GM23338 (cell line): ENCODE measurements around the gene PJA2. TPM values are rescaled to one million over a fixed set of nuclear protein-coding genes. Genes with fewer than 3 reads are reported as not detected.

Experiments used
- ATAC-seq: fragments of 200-7000 bp; cut with Tn5 transposase; 3 replicates; pipeline ENCODE4 v1.9.1; 2020
- DNase-seq: peaks from one replicate; pipeline ENCODE4 v3.0.0-alpha.2; 2015; ENCODE audit warnings: low spot score
- H2AFZ ChIP-seq: fragments of 200-600 bp; sonication (generic); 2 replicates; pipeline ENCODE4 v1.8.0; 2016; ENCODE audit warnings: antibody characterized with exemption, mild to moderate bottlenecking, moderate library complexity
- H3F3A ChIP-seq: fragments of 200-600 bp; sonication (generic); replicated peaks from 2 replicates; pipeline ENCODE4 v1.8.0; 2017; ENCODE audit warnings: antibody characterized with exemption, mixed run types, low read depth
- H3K27ac ChIP-seq: fragments of 200-600 bp; sonication (generic); 2 replicates; pipeline ENCODE4 v1.6.1; 2016; ENCODE audit warnings: low read depth
- H3K27me3 ChIP-seq: fragments of 200-600 bp; sonication (generic); 2 replicates; pipeline ENCODE4 v1.8.0; 2016; ENCODE audit warnings: mild to moderate bottlenecking, mixed run types, moderate library complexity; ENCODE audit not compliant: insufficient read depth
- H3K36me3 ChIP-seq: fragments of 200-600 bp; sonication (generic); 2 replicates; pipeline ENCODE4 v1.8.0; 2016; ENCODE audit warnings: mild to moderate bottlenecking; ENCODE audit not compliant: insufficient read depth
- H3K4me1 ChIP-seq: fragments of 200-600 bp; sonication (generic); 2 replicates; pipeline ENCODE4 v1.8.0; 2016; ENCODE audit warnings: mild to moderate bottlenecking, moderate library complexity; ENCODE audit not compliant: insufficient read depth
- H3K4me2 ChIP-seq: fragments of 200-600 bp; sonication (generic); 2 replicates; pipeline ENCODE4 v1.7.1; 2017; ENCODE audit warnings: mixed run types
- H3K4me3 ChIP-seq: fragments of 200-600 bp; sonication (generic); 2 replicates; pipeline ENCODE4 v1.6.1; 2016; ENCODE audit warnings: mixed run types
- H3K79me2 ChIP-seq: fragments of 200-600 bp; sonication (generic); replicated peaks from 2 replicates; pipeline ENCODE4 v1.8.0; 2017; ENCODE audit warnings: mild to moderate bottlenecking; ENCODE audit not compliant: insufficient read depth
- H3K9me2 ChIP-seq: fragments of 200-600 bp; sonication (generic); 2 replicates; pipeline ENCODE4 v1.8.0; 2017; ENCODE audit not compliant: insufficient read depth
- H4K20me1 ChIP-seq: fragments of 200-600 bp; sonication (generic); replicated peaks from 2 replicates; pipeline ENCODE4 v1.8.0; 2017; ENCODE audit warnings: mild to moderate bottlenecking; ENCODE audit not compliant: insufficient read depth
- H3K27ac Mint-ChIP-seq: 2 replicates; pipeline ENCODE4 v1.8.0; 2020; ENCODE audit warnings: inconsistent platforms, mild to moderate bottlenecking, moderate library complexity, mixed read lengths
- H3K27me3 Mint-ChIP-seq: 3 replicates; pipeline ENCODE4 v1.8.0; 2022; ENCODE audit warnings: low read depth, mild to moderate bottlenecking, moderate library complexity, mixed read lengths, inconsistent platforms; ENCODE audit not compliant: insufficient read depth, poor library complexity
- H3K36me3 Mint-ChIP-seq: 3 replicates; pipeline ENCODE4 v1.8.0; 2021; ENCODE audit warnings: low read depth, mild to moderate bottlenecking, inconsistent platforms, moderate library complexity, mixed read lengths
- H3K4me1 Mint-ChIP-seq: 3 replicates; pipeline ENCODE4 v1.8.0; 2020; ENCODE audit warnings: mild to moderate bottlenecking, inconsistent platforms, mixed read lengths
- H3K4me3 Mint-ChIP-seq: 3 replicates; pipeline ENCODE4 v1.8.0; 2021; ENCODE audit warnings: moderate library complexity, mild to moderate bottlenecking, inconsistent platforms, mixed read lengths
- H3K9me3 Mint-ChIP-seq: 3 replicates; pipeline ENCODE4 v1.8.0; 2020; ENCODE audit warnings: moderate library complexity, mild to moderate bottlenecking, inconsistent platforms, mixed read lengths
- CTCF ChIP-seq, 2 experiments: fragments of 200-600 bp in 1 of 2; sonication (generic) in 1 of 2; conservative IDR thresholded peaks; 2 replicates each; pipeline versions ENCODE4 v1.5.1 to v1.6.1; 2016 to 2017; ENCODE audit warnings: antibody characterized with exemption in 2 of 2, low read depth in 2 of 2, mild to moderate bottlenecking in 2 of 2, moderate library complexity in 1 of 2
- ETS1 ChIP-seq: IDR thresholded peaks from 2 replicates; pipeline ENCODE4 v1.6.1; 2016; ENCODE audit warnings: antibody characterized with exemption
- EZH2 ChIP-seq: fragments of 200-600 bp; sonication (generic); IDR thresholded peaks from one replicate; pipeline ENCODE4 v1.8.0; 2017; ENCODE audit warnings: antibody characterized with exemption, mild to moderate bottlenecking, low read depth; ENCODE audit not compliant: unreplicated experiment
- EZH2phosphoT487 ChIP-seq: fragments of 200-600 bp; sonication (generic); IDR thresholded peaks from one replicate; pipeline ENCODE4 v1.8.1; 2018; ENCODE audit warnings: antibody characterized with exemption; ENCODE audit not compliant: unreplicated experiment
- JUNB ChIP-seq: IDR thresholded peaks from one replicate; pipeline ENCODE4 v1.6.1; 2016; ENCODE audit warnings: antibody characterized with exemption; ENCODE audit not compliant: unreplicated experiment
- NANOG ChIP-seq: IDR thresholded peaks from 2 replicates; pipeline ENCODE4 v1.6.1; 2016; ENCODE audit warnings: antibody characterized with exemption, borderline replicate concordance
- POLR2AphosphoS5 ChIP-seq: IDR thresholded peaks from 2 replicates; pipeline ENCODE4 v1.6.1; 2016; ENCODE audit warnings: antibody characterized with exemption, low read depth
- REST ChIP-seq: IDR thresholded peaks from one replicate; pipeline ENCODE4 v1.6.1; 2018; ENCODE audit warnings: antibody characterized with exemption; ENCODE audit not compliant: unreplicated experiment
- STAT1 ChIP-seq: IDR thresholded peaks from one replicate; pipeline ENCODE4 v1.6.1; 2016; ENCODE audit warnings: antibody characterized with exemption; ENCODE audit not compliant: unreplicated experiment
- ZNF331 ChIP-seq: fragments of 250-450 bp; sonication (Bioruptor Pico); IDR thresholded peaks from 2 replicates; pipeline ENCODE4 v1.5.0; 2020; ENCODE audit warnings: low read depth, mild to moderate bottlenecking, moderate library complexity
- ZNF462 ChIP-seq: fragments of 250-450 bp; sonication (Bioruptor Pico); IDR thresholded peaks from 2 replicates; pipeline ENCODE4 v1.5.0; 2020; ENCODE audit warnings: mild to moderate bottlenecking, moderate library complexity
- polyA plus RNA-seq: library from polyadenylated mRNA; unstranded; fragments of >200 nt; fragmentation: Nextera tagmentation; extraction: Ambion mirVana; gene quantifications from 2 replicates; pipeline ENCODE4 v1.2.1, GENCODE V29; 2016
- total RNA-seq: library from RNA; depleted of rRNA; stranded (reverse); fragments of >200 nt; shearing (Covaris generic); gene quantifications from 2 replicates; pipeline ENCODE4 v1.2.3, GENCODE V29; 2014

PJA2 gene
- total and polyA plus RNA-seq, 2 experiments from 2014 or later, result 31.5 to 65.3 TPM

- no peaks in the 10 kb centered on the region for H3K36me3 ChIP-seq
- peak overlapping the region; percentile 30; the same call in 1 of the 2 replicates for H3K27ac Mint-ChIP-seq
- 0 out of 3 replicates have a peak, but pooled peaks cover 2% of the 10 kb centered on the region for H3K4me1 Mint-ChIP-seq
- ATAC-seq, result peak; percentile 93
- DNase-seq, result peak; percentile 43
- no peaks in the 10 kb centered on the region for H3K79me2 ChIP-seq
- no peak overlapping the region for H3K4me3 Mint-ChIP-seq
- no peaks in the 10 kb centered on the region for H3K27me3 ChIP-seq
- peaks cover 2% of the 10 kb centered on the region for H3K27me3 Mint-ChIP-seq
- no peaks in the 10 kb centered on the region for H3K4me1 ChIP-seq
- no peak overlapping the region for H3K4me2 ChIP-seq
- H3K36me3 Mint-ChIP-seq, result no peaks in the 10 kb centered on the region; the same call in 2 of the 3 replicates
- H3F3A ChIP-seq, result no peaks in the 10 kb centered on the region
- H3K9me2 ChIP-seq, result no peaks in the 10 kb centered on the region
- H3K4me3 ChIP-seq, result no peak overlapping the region
- H3K9me3 Mint-ChIP-seq, result no peaks in the 10 kb centered on the region; the same call in 2 of the 3 replicates
- H3K27ac ChIP-seq, result no peak overlapping the region
- TF ChIP-seq REST (no peak), NANOG (no peak), POLR2AphosphoS5 (no peak), EZH2phosphoT487 (no peak), EZH2 (no peak), STAT1 (no peak), CTCF (conservative IDR thresholded peaks at IDR 0.05; ENCODE audit: low read depth in 2 of 2) (no peak), ZNF331 (CRISPR knock-in tag) (no peak), ETS1 (no peak), JUNB (no peak), ZNF462 (CRISPR knock-in tag) (no peak)
- H2AFZ ChIP-seq, result no peak overlapping the region
- H4K20me1 ChIP-seq, result no peaks in the 10 kb centered on the region
Observed at GRCh38 chr5:109324351-109324750, 85.4 kb downstream of the PJA2 start.
